ENCODE data around the gene SUN5. TPM values are rescaled to one million over a fixed set of nuclear protein-coding genes. Genes with fewer than 3 reads are reported as not detected.

Gene SUN5
- total RNA-seq, 4 donors from 2014 or later: not detected

DNA sequence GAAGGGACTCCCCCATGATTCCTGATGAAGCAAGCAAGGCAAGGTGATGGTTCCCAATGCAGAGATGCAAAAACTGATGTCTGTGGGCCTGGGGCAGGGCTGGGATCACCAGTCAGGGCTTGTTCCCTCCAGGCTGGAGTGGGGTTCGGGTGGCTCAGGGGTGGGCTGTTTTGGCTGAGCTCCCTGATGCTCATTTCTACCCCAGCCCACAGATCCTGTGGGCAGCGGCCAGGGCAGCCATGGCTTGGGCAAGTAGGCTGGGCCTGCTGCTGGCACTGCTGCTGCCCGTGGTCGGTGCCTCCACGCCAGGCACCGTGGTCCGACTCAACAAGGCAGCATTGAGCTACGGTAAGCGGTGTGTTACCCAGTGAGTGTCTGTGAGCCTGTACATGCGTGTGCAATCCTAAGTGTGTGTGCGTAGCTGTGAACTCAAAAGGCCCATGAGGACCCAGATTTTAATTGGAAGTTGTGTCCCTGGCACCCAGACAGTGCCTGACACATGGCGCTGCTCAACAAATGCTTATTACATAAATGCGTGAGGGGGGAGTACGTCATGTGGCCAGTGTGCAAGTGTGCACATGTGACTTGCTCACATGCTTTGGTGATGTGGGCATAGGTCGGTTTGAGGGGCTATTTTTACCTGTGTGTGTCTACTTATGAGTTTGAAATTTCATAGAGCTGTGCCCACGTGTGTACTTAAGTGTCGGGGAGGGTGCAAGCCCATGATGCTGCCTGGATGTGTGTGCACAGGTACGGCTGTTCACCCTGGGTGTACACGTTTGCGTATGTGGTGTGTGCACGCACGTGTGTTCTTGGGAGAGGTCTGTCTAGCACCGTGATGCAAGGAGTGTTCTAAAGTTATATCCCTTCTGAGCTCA lies 4.3 kb upstream of the SUN5 start:
- 80% methylated on average over 22 of the region's 23 CpGs for whole genome bisulfite sequencing
- TF ChIP-seq EP300 (IDR thresholded peaks at IDR 0.05): no peak
- no peak for TF ChIP-seq POLR2AphosphoS5 (IDR thresholded peaks at IDR 0.05)
- TF ChIP-seq, protein P1, sequence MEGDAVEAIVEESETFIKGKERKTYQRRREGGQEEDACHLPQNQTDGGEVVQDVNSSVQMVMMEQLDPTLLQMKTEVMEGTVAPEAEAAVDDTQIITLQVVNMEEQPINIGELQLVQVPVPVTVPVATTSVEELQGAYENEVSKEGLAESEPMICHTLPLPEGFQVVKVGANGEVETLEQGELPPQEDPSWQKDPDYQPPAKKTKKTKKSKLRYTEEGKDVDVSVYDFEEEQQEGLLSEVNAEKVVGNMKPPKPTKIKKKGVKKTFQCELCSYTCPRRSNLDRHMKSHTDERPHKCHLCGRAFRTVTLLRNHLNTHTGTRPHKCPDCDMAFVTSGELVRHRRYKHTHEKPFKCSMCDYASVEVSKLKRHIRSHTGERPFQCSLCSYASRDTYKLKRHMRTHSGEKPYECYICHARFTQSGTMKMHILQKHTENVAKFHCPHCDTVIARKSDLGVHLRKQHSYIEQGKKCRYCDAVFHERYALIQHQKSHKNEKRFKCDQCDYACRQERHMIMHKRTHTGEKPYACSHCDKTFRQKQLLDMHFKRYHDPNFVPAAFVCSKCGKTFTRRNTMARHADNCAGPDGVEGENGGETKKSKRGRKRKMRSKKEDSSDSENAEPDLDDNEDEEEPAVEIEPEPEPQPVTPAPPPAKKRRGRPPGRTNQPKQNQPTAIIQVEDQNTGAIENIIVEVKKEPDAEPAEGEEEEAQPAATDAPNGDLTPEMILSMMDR (IDR thresholded peaks at IDR 0.05): no peak
- no peak for TF ChIP-seq POLR2A (IDR thresholded peaks at IDR 0.05)
- Histone ChIP-seq H3K27me3 (peaks cover 17% of the 10 kb centered on the region), H3K36me3 (no peaks in the 10 kb centered on the region), H3K4me1 (no peaks in the 10 kb centered on the region), H3K27ac (no peak overlapping the region), H3K9me3 (peaks cover 5% of the 10 kb centered on the region), H3K4me3 (no peak overlapping the region)
- no peak for DNase-seq (ENCODE audit: low spot score in 2 of 2)

DNA sequence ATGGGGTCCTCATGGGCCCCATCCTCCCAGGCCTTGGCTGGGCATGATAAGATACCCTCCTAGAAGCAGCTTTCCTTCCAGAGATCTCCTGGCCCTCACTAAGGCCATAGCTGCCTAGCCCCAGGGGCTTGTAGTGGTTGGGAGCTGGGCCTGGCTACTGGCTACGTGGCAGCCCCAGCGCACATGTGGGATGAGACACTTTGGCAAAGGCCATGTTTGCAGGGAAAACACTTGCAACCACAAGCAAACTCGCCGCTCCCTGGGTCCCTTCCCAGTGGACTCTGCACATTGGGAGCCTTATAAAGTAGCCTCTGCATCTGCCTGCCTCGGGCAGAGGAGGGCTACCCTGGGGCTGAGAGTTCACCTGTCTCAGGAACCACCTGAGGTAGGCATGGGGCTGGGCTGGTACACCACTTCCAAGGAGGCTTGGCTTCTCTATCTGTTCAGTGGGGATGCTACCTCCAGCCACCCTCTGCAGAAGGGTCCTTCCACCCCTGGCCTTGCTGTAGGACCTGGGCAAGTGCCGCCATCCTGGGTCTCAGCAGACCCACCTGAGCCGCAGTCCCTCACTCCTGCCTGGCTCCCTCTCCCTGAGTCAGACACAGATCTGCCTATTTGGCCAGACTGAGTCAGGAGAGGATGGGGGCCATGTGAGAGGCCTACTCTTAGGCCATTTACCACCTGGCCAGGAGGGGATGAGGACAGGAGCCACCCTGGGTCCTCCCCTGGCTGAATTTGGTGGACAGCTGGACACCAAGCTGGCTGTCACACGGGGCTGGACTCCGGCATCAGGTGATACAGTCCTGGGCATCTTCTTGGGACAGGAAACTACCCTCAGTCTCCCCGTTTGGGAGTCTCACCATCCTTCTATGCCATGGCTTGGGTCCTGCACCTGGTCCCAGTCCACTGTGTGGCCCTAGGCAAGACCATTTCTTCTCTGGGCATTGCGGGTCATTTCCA lies 3.4 kb upstream of the SUN5 start, which contains the start of gene BPIFB2:
BPIFB2 (plus strand) TSS at position 329 of the 960 bp plus-strand sequence. CDS start 871 bp downstream, outside the sequence.
- TF ChIP-seq EP300 (IDR thresholded peaks at IDR 0.05): no peak
- no peak for TF ChIP-seq POLR2A (IDR thresholded peaks at IDR 0.05)
- TF ChIP-seq POLR2AphosphoS5 (IDR thresholded peaks at IDR 0.05): no peak
- TF ChIP-seq, protein P1 (IDR thresholded peaks at IDR 0.05): no peak
- no peaks in the 10 kb centered on the region for H3K4me1 ChIP-seq
- peaks cover 5% of the 10 kb centered on the region for H3K9me3 ChIP-seq
- no peak for DNase-seq (ENCODE audit: low spot score in 2 of 2)
- H3K27ac ChIP-seq: no peak within 1 kb of the TSS
- 93% methylated on average over 9 of the region's 11 CpGs for WGBS
- H3K4me3 ChIP-seq: no peak within 1 kb of the TSS
- H3K27me3 ChIP-seq: peaks cover 10% of the 10 kb centered on the region
- no peaks in the 10 kb centered on the region for H3K36me3 ChIP-seq

DNA sequence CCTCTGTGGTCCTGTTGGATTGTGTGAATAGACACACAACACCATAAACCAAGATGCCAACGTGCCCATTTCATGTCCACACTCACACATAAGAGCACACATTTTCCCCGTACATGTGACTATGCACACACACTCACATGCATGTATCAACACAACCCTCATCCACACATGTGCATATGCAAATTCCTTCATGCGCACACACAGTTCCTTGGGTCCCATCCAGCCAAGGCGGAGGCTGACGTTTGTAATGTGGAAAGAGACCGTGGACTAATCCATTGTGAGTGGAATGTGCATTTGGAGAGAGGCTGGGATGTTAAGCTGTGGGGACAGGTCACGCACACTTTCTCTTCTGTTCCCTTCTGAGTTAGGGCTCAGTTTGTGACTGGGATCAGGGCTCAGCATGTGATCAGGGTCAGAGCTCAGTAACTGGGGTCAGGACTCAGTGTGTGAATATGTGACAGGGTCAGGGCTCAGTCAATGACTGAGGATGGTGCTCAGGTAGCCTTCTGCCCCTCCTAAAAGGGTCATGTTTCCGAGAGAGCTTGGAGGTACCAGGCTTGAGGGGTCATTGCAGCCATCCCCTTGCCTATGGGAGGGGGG lies 2.6 kb upstream of the SUN5 start:
- 84% methylated on average over 8 of the region's 8 CpGs for WGBS
- Histone ChIP-seq H3K4me1 (no peaks in the 10 kb centered on the region), H3K4me3 (no peak overlapping the region), H3K9me3 (peaks cover 5% of the 10 kb centered on the region), H3K27me3 (peaks cover 6% of the 10 kb centered on the region), H3K27ac (no peak overlapping the region), H3K36me3 (no peaks in the 10 kb centered on the region)
- TF ChIP-seq POLR2A (IDR thresholded peaks at IDR 0.05): no peak
- TF ChIP-seq, protein P1 (IDR thresholded peaks at IDR 0.05): no peak
- TF ChIP-seq POLR2AphosphoS5 (IDR thresholded peaks at IDR 0.05): no peak
- TF ChIP-seq EP300 (IDR thresholded peaks at IDR 0.05): no peak
- DNase-seq (ENCODE audit: low spot score in 2 of 2): no peak

DNA sequence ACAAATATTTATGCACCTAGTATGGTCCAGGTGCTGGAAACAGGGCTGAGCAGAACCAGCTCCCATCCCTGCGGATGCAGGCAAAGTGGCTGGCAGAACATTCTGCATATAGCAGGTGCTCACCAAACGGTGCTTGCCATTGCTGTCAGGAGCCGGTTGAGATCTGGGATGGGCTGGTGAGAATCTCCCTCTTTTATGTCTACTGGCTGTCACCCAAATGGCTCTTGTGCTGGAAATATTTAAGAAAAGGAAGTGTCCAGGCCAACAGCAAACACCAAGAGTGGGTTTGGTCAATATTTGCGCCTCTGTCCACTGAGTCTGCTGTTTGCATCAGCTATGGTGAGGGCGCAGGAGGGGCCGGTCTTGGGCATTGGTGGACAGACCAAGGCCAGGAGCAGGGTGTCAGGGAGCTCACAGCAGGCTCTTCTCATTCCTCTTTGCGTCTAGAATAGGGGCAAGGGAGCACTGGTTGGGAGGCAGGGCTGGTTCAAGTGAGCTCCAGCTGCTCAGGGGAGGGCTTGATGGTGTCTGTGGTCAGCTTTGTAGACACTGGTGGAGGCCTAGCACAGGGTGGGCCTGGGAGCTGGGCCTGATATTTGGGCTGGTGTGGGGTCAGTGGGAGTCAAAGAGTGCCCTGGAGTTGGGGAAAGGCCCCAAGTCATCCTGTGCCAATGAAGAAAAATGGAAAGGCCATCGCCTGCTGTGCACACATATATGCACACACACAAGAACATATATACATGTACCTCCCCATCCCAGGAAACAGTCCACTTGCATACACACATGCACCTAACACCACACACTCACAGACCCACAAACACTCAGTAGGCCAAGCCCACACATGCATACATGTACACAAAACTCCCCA lies 1.9 kb upstream of the SUN5 start:
- Histone ChIP-seq H3K9me3 (peaks cover 5% of the 10 kb centered on the region), H3K4me3 (no peak overlapping the region), H3K4me1 (no peaks in the 10 kb centered on the region), H3K36me3 (no peaks in the 10 kb centered on the region), H3K27me3 (peaks cover 6% of the 10 kb centered on the region), H3K27ac (no peak overlapping the region)
- TF ChIP-seq EP300 (IDR thresholded peaks at IDR 0.05): no peak
- TF ChIP-seq, protein P1 (IDR thresholded peaks at IDR 0.05): no peak
- TF ChIP-seq POLR2AphosphoS5 (IDR thresholded peaks at IDR 0.05): no peak
- TF ChIP-seq POLR2A (IDR thresholded peaks at IDR 0.05): no peak
- no peak for DNase-seq (ENCODE audit: low spot score in 2 of 2)
- 77% methylated on average over 8 of the region's 8 CpGs for WGBS
